Stimulated activated CD4-positive, alpha-beta T cell treated with anti-CD3 and anti-CD28 coated beads, TNF-alpha, amount 100 ng/mL, for 1 hour (primary cell): ENCODE results near the gene ATRAID.

Source experiments
- DNase-seq, 3 donors: peaks; one replicate each; pipeline ENCODE4 v3.0.0-alpha.2; 2020; ENCODE audit warnings: low read depth in 3 of 3, low spot score in 1 of 3

Gene ATRAID

DNA sequence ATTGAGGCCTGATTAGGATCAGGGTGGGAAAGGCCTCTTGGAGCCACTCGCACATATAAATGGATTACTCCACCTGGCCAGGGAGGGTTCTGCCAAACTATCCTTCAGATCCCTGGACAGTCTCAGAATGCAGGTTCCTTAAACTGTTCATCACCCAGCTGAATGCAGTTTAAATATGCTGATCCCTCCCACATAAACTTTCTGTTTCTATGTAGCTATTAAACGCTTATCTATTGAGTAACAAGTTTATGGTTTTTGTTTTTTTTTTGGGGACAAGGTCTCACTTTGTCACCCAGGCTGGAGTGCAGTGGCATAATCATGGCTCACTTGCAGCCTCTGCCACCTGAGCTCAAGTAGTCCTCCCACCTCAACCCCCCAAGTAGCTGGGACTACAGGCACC, 7.2 kb downstream of the ATRAID start:
- DNase-seq, result no peak

DNA sequence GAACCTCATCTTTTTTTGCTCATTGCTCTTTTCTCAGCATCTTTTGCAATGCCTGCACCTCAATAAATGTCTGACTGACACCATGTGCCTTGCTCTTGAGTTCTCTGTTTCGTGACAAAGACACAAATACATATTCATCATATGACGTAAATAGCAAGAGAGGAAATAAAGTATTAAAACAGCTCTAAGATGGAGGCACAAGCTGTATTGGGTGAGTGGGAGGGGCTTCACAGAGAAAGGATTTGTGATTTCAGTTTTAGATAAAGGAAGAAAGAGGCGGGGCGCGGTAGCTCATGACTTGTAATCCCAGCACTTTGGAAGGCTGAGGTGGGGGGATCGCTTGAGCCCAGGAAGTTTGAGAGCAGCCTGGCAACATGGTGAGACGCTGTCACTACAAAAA, 8.2 kb downstream of the ATRAID start:
- no peak for DNase-seq

DNA sequence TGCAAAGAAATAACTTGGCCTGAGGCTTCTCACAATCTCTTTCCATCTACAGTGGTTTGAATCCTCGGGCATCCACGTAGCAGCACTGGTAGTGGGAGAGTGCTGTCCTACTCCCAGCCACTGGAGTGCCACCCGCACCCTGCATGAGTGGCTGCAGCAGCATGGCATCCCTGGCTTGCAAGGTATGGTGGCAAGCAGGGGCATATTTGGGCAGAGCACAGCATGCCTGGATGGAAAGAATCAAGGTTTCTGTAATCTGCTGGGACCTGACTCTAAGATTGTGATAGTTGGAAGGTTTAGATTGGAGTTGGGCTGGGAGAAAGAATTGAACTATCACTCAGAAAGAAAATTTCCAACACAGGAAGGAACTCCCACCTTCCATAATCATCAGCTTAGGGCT, 9.3 kb downstream of the ATRAID start:
- DNase-seq, result no peak

DNA sequence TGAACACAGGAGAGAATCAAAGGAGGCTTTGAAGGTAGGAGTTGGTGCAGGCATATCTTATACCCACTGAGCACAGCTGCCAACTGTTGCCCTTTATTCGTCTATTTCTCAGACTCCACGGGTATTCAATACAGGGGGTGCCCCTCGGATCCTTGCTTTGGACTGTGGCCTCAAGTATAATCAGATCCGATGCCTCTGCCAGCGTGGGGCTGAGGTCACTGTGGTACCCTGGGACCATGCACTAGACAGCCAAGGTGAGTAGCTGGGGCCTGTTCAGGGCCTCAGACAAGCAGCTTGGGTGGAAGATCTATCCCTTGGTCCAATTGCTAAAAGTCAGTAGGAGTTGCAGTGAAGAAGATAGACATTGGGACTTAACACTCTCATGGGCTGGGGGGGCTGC, 10.6 kb downstream of the ATRAID start:
- no peak for DNase-seq

DNA sequence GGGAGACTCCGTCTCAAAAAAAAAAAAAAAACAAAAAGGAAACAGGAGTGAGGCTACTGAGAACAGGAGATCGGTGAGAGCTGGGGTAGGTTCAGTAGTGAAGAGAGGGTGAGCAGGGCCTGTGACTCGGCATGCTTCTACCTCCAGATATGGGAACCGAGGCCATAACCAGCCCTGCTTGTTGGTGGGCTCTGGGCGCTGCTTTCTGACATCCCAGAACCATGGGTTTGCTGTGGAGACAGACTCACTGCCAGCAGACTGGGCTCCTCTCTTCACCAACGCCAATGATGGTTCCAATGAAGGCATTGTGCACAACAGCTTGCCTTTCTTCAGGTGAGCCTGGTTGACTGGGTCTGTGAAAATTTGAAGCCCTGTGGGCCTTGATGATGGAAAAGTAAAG, 11.6 kb downstream of the ATRAID start:
- no peak for DNase-seq

DNA sequence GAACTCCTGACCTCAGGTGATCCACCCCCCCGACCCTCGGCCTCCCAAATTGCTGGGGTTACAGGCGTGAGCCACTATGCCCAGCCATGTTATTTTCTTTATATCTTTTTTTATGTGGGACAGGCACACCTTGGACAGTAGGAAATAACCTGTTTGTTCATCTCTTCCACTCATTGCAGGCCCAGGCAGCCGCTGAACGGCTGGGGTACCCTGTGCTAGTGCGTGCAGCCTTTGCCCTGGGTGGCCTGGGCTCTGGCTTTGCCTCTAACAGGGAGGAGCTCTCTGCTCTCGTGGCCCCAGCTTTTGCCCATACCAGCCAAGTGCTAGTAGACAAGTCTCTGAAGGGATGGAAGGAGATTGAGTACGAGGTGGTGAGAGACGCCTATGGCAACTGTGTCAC, 13.7 kb downstream of the ATRAID start:
- no peak for DNase-seq

DNA sequence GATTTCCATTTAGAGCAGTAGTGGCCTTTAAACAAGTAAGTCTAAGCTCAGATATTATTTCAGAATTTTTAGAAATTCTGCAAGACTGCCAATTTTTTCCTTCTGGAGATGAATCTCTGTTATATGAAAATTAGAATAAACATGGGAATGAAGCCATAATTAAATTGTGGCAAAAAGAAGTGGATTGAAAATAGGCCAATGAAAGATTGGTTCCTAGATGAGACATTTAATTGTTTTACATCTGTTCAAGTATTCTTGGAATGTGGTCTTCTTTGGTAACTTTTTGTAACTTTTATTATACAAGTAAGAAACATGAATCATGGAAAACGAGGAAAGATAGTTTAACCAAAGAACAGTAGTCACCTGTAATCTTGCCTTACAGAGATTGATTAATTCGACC, 15.7 kb downstream of the ATRAID start:
- DNase-seq, result no peak

DNA sequence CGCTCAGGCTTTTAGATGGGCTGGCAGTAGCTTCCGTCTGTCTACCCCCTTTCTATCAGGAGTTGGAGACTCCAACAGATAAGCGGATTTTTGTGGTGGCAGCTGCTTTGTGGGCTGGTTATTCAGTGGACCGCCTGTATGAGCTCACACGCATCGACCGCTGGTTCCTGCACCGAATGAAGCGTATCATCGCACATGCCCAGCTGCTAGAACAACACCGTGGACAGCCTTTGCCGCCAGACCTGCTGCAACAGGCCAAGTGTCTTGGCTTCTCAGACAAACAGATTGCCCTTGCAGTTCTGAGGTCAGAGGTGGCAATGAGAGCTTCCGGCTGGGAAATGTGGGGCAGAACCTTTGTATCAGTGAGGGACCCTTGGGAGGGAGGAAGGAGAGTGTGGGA, 20.1 kb downstream of the ATRAID start:
- DNase-seq, result no peak

DNA sequence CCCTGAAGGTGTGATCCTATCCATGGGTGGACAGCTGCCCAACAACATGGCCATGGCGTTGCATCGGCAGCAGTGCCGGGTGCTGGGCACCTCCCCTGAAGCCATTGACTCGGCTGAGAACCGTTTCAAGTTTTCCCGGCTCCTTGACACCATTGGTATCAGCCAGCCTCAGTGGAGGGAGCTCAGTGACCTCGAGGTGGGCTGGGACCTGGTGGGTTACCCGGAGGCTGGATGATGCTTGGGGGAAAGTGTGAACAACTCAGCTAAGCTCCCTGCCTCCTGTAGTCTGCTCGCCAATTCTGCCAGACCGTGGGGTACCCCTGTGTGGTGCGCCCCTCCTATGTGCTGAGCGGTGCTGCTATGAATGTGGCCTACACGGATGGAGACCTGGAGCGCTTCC, 21.5 kb downstream of the ATRAID start:
- DNase-seq, result no peak

DNA sequence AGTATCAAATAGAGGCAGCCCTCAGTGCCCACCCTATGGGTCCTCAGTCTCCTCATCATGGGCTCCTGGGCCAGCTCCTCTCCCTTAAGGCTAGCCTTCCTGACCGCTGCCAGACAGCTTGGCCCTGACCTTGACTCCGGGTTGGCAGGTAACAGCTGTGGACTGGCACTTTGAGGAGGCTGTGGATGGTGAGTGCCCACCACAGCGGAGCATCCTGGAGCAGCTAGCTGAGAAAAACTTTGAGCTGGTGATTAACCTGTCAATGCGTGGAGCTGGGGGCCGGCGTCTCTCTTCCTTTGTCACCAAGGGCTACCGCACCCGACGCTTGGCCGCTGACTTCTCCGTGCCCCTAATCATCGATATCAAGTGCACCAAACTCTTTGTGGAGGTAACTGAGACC, 24.3 kb downstream of the ATRAID start:
- no peak for DNase-seq

DNA sequence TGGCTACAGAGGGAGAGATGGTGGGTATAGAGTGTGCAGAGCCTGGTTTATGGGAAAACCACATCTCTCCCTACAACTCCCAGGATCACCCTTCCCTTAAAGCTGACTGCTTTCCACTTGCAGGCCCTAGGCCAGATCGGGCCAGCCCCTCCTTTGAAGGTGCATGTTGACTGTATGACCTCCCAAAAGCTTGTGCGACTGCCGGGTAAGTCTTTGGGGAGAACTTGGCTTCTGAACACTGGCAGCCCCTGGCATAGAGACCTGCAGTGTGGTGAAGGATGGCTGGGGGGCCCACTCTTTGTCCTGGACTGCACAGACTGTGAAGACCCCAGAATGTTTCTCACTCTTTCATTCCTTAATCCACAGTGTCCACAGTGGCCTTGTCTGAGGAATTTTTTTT, 24.8 kb downstream of the ATRAID start:
- no peak for DNase-seq

DNA sequence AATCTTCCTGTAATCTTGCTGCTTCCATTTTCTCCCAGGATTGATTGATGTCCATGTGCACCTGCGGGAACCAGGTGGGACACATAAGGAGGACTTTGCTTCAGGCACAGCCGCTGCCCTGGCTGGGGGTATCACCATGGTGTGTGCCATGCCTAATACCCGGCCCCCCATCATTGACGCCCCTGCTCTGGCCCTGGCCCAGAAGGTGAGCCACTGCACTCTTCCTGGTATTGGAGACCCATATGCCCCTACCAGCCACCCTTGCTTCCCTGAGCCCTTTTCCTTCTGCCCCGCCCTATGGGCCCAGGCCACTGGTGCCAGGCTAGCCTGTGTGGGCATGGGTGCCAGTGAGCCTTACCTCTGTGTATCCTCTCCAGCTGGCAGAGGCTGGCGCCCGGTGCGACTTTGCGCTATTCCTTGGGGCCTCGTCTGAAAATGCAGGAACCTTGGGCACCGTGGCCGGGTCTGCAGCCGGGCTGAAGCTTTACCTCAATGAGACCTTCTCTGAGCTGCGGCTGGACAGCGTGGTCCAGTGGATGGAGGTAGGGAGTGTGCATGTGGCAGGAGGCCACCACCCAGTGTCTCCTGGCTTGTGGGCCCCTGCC, 25.6 kb downstream of the ATRAID start:
- no peak for DNase-seq

DNA sequence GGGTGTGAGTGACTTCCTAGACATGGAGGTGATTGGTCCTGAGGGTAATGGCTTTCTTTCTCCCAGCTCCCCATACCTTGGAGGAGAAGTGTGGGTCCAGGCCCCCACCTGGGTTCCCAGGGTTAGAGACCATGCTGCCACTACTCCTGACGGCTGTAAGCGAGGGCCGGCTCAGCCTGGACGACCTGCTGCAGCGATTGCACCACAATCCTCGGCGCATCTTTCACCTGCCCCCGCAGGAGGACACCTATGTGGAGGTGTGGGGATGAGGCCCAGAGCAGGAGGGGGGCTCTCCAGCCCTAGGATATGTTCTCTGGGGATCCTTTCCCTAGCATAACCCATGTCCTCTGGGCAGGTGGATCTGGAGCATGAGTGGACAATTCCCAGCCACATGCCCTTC, 27.1 kb downstream of the ATRAID start:
- no peak for DNase-seq

DNA sequence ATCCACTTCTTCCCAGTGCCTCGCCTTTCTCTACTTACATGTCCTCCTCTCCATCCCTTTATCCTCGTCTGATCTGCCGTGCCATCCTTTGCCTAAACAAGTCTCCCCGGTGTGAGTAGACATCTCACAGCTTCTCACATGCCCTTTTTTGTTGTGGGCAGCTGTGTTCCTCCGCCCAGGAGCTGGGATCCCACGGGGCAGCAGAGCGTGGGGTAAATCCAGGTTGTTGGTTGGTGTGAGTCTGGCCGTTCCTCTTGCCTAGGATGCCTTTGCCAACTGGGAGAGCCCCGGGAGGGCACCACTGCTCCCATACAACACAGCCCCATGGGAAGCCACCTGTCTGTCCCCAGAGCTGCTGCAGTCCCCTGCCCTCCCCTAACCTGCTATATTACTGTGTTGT, 28.6 kb downstream of the ATRAID start:
- DNase-seq, result no peak

DNA sequence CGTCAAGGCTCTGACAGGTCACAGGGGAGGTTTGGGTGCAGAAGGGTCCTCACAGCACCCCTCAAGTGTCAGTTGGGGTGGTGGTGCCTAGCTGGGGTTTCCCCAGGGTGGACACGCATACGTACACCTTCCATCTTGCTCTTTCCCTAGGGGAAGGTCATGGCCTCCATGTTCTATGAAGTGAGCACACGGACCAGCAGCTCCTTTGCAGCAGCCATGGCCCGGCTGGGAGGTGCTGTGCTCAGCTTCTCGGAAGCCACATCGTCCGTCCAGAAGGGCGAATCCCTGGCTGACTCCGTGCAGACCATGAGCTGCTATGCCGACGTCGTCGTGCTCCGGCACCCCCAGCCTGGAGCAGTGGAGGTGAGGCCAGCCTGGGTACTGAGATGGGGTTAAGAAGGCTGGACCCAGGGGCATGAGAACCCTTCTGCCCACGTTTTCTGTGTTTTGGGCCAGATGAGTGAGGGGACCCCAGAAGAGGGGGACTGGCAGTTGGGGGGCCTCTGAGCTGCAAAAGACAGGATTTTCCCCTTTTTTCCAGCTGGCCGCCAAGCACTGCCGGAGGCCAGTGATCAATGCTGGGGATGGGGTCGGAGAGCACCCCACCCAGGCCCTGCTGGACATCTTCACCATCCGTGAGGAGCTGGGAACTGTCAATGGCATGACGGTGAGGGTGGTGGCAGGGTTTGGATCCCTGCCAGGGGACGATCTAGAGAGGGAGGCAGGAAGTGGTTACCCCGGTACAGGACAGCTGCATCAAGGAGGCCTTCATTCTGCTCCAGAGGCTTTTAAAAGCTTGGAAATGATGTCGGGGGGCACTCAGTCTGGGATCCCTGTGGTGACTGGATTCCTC, 30.1 kb downstream of the ATRAID start:
- DNase-seq, result no peak

DNA sequence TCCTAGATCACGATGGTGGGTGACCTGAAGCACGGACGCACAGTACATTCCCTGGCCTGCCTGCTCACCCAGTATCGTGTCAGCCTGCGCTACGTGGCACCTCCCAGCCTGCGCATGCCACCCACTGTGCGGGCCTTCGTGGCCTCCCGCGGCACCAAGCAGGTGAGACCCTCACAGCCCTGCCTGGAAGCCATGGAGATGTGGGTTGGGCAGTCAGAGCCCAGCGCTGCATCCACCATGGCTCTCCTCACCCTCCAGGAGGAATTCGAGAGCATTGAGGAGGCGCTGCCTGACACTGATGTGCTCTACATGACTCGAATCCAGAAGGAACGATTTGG, 30.7 kb downstream of the ATRAID start:
- DNase-seq, result no peak

DNA sequence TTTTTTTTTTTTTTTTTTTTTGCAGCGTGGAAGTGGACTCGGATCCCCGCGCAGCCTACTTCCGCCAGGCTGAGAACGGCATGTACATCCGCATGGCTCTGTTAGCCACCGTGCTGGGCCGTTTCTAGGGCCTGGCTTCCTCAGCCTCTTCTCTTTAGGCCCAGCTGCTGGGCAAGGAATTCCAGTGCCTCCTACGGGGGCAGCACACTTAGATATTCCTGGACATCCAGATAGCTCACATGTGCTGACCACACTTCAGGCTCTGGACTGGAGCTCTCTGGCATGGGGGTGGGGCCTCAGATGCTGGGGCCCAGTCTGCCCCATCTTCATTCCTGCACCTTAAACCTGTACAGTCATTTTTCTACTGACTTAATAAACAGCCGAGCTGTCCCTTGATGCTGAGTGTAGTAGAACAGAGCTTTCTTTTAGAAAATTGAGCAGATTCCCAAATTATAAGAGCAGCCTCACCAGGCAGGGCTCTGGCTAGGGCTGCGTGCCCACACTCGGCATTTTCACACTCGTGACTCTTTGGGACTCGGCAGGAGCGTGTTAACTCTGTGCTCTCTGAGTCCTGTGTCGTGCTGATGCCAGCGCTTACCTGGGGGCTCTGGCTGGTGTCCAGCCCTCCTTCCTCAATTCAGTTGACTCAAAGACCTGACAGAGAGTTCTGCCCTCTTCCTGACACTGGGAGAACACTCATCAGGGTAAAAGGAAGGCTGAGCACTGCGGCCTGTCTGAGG, 31.7 kb downstream of the ATRAID start:
- no peak for DNase-seq

DNA sequence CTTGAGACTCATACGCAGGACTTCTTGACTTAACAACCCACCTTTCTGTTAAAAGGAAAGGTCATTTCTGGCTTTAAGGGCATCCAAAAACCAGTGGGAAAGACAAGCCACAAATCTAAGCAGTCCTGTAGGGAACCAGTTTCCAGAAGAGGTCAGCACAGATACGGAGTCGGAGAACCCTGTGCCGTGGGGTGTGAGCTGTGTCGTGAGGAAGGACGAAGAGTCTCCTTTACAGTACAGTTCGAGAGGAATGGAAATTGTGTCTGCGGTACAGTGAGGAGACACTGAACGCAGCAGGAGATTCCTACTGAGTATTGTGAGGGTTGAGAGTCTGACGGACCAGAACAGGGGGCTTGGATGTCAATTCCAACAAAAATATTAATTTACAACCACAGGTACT, 33.3 kb downstream of the ATRAID start:
- no peak for DNase-seq

DNA sequence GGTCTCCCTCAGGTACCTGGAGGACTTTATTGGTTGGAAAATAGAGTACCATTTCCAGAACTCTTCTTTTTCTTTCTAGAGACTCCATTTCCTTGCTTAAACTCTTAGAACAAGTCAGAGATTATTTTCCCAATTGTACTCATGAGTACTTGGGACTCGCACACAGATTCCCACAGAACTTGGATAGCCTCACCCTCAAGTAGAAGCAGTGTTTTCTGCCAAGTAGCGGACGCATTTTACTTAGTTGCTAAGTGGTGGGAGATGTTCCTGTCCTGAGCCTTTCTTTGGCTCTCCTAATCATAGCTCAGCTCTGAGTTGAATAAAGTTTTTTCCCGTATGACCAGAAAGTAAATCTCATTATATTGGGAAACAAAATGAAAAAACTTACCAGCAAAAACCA, 33.8 kb downstream of the ATRAID start:
- DNase-seq, result no peak

DNA sequence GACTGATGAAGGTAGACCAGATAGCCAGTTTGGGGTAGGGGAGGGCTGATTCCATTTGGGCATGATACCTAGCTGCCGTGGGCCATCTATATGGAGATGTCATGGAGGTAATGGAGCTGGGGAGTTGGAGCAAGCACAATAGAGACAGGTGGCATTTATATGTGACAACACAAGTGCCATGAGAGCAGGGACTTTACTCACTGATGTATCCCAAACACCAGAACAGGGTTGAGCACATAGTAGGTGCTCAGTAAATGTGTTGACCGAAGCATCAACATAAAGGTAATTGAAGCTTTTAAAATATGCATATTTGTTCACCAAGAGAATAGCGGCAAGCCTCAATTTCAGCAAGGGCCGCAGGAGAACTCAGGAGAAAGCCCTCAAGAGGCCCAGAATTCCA, 36.1 kb downstream of the ATRAID start:
- DNase-seq, result no peak

DNA sequence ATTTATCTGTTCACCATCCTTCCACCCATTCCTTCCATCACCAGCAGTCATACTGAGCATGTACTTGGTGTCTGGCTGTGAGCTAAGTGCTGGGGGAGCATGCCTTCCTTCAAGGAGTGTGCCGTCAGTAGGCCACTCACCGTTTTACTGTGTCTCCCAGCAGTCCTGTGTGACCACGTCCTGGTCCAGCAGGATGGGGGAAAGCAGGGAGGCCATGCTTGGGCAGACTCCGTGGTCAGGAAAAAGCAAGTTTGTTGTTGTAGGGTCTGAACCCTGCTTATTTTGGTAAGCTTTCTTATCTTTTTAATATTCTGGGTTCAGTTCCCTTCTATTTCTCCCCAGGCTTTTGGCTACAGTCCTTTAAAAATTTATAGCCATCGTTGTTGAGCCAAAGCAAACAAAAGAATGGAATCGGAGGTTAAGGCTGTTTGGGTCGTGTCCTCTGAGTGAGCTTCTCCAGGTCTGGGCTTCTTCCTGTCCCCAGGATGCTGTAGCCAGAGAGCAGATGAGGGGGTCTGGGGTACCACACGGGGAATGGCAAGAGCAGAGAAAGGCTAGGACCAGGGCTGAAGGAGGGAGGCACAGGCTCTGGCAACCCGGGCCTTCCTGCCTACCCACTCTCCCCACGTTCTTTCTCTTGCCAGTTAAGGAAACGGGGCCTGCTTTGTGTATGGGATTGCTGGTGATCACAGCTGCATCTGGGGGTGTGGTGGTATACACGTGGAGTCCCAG, 37.5 kb downstream of the ATRAID start:
- no peak for DNase-seq
